Mammary epithelial cell (primary cell): Measurements from ENCODE around the gene NUDT13.

Source experiments
- CTCF ChIP-seq, 2 donors: IDR thresholded peaks in 1 of 2; conservative IDR thresholded peaks in 1 of 2; 2 replicates each; pipeline ENCODE4 v1.5.1; 2011 to 2012; ENCODE audit warnings: inconsistent platforms in 2 of 2, low read length in 2 of 2, mild to moderate bottlenecking in 2 of 2, control low read depth in 1 of 2, low read depth in 1 of 2; ENCODE audit not compliant: insufficient read depth in 1 of 2; ENCODE audit errors: extremely low read depth in 1 of 2
- EZH2 ChIP-seq: IDR thresholded peaks from 2 replicates; pipeline ENCODE4 v1.6.1; 2012; ENCODE audit warnings: low read length, inconsistent platforms, borderline replicate concordance

GRCh38 chr10:73096041-73096448, 14.2 kb upstream of the NUDT13 start:
- TF ChIP-seq CTCF (conservative IDR thresholded peaks at IDR 0.05 in 1 of 2, IDR thresholded peaks at IDR 0.05 in 1 of 2; ENCODE audit: extremely low read depth in 1 of 2, insufficient read depth in 1 of 2, low read depth in 1 of 2, low read length in 2 of 2) (no peak), EZH2 (no peak)
